MCF 10A (cell line): Measurements from ENCODE around the gene DCLRE1C. TPM values are rescaled to one million over a fixed set of nuclear protein-coding genes. Genes with fewer than 3 reads are reported as not detected.

Experiments used
- BruUV-seq: library from RNA; stranded (reverse); fragments of 400-500 nt; replicated peaks from 2 replicates; lab custom pipeline; 2021; lab: Mats Ljungman, UMichigan
- CTCF ChIA-PET: fragments of 300-600 bp; sonication (Branson Sonifier 250); formaldehyde crosslinking; extraction: SDS; loops from one replicate; lab custom pipeline; 2021; ENCODE audit warnings: antibody characterized with exemption, inconsistent platforms; lab: Yijun Ruan, JAX
- POLR2A ChIA-PET: fragments of 300-600, 350-650 bp; sonication (Branson Sonifier 250); formaldehyde crosslinking; extraction: SDS; loops from one replicate; lab custom pipeline; 2020; ENCODE audit warnings: antibody characterized with exemption, inconsistent platforms; lab: Yijun Ruan, JAX
- DNase-seq: peaks from one replicate; pipeline ENCODE4 v3.0.0-alpha.2; 2018; ENCODE audit not compliant: unreplicated experiment
- H3K27ac Mint-ChIP-seq: one replicate; pipeline ENCODE4 v1.8.0; 2022; ENCODE audit warnings: mild to moderate bottlenecking, low read depth, mixed read lengths; ENCODE audit not compliant: unreplicated experiment
- H3K27me3 Mint-ChIP-seq: one replicate; pipeline ENCODE4 v1.8.0; 2022; ENCODE audit warnings: mixed read lengths; ENCODE audit not compliant: insufficient read depth, unreplicated experiment
- H3K36me3 Mint-ChIP-seq: one replicate; pipeline ENCODE4 v1.8.0; 2022; ENCODE audit warnings: mild to moderate bottlenecking, moderate library complexity, mixed read lengths; ENCODE audit not compliant: insufficient read depth, unreplicated experiment
- H3K4me1 Mint-ChIP-seq: one replicate; pipeline ENCODE4 v1.8.0; 2022; ENCODE audit warnings: mixed read lengths; ENCODE audit not compliant: insufficient read depth, unreplicated experiment
- H3K4me3 Mint-ChIP-seq: one replicate; pipeline ENCODE4 v1.8.0; 2022; ENCODE audit warnings: mild to moderate bottlenecking, moderate library complexity, mixed read lengths; ENCODE audit not compliant: unreplicated experiment
- H3K9me3 Mint-ChIP-seq: one replicate; pipeline ENCODE4 v1.8.0; 2022; ENCODE audit warnings: mixed read lengths; ENCODE audit not compliant: unreplicated experiment
- intact Hi-C: fragments of 100-400 bp; cut with micrococcal nuclease; formaldehyde crosslinking; loops from 2 replicates; pipeline ENCODE4 v1.14.1; 2022
- total RNA-seq: library from RNA; stranded (reverse); gene quantifications from 2 replicates; pipeline ENCODE4 v1.2.3, GENCODE V29; 2022
- TF ChIP-seq, protein P1 (sequence below): fragments of 200-600 bp; IDR thresholded peaks from one replicate; pipeline ENCODE4 v1.8.0; 2022; ENCODE audit warnings: antibody characterized with exemption, mild to moderate bottlenecking; ENCODE audit not compliant: unreplicated experiment

Gene DCLRE1C
- total RNA-seq, 1 experiment from 2014 or later = 10.3 TPM

- CTCF ChIA-PET = no interaction called here
- BruUV-seq = no TSS peak
- intact Hi-C loops = no loop called here
- DNase-seq = no peak
- Mint-ChIP-seq H3K27me3 (no peaks in the 10 kb centered on the region), H3K4me3 (no peak overlapping the region), H3K36me3 (peaks cover 20% of the 10 kb centered on the region), H3K4me1 (no peaks in the 10 kb centered on the region), H3K27ac (peak overlapping the region; percentile 7), H3K9me3 (no peaks in the 10 kb centered on the region)
- POLR2A ChIA-PET = interaction anchor here (0.7 to 2.0 kb wide), 4 partner anchors 9 to 478 kb away, joined by 3 to 6 read pairs (median 3); partner anchors contain the start of genes CDNF, HSPA14 and MSANTD7
- TF ChIP-seq, protein P1, sequence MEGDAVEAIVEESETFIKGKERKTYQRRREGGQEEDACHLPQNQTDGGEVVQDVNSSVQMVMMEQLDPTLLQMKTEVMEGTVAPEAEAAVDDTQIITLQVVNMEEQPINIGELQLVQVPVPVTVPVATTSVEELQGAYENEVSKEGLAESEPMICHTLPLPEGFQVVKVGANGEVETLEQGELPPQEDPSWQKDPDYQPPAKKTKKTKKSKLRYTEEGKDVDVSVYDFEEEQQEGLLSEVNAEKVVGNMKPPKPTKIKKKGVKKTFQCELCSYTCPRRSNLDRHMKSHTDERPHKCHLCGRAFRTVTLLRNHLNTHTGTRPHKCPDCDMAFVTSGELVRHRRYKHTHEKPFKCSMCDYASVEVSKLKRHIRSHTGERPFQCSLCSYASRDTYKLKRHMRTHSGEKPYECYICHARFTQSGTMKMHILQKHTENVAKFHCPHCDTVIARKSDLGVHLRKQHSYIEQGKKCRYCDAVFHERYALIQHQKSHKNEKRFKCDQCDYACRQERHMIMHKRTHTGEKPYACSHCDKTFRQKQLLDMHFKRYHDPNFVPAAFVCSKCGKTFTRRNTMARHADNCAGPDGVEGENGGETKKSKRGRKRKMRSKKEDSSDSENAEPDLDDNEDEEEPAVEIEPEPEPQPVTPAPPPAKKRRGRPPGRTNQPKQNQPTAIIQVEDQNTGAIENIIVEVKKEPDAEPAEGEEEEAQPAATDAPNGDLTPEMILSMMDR = no peak
These were observed 93.1 kb downstream of the DCLRE1C start for GRCh38 chr10:14860791-14861190.

GRCh38 chr10:14859775-14860174 lies 94.1 kb downstream of the DCLRE1C start:
- no peak for DNase-seq
- H3K27me3 Mint-ChIP-seq = no peaks in the 10 kb centered on the region
- POLR2A ChIA-PET = interaction anchor here (0.6 to 2.0 kb wide), 4 partner anchors 8 to 108 kb away, joined by 3 to 6 read pairs (median 4); partner anchors contain the start of genes CDNF, HSPA14 and MSANTD7
- no TSS peak for BruUV-seq
- no peak overlapping the region for H3K4me3 Mint-ChIP-seq
- no peaks in the 10 kb centered on the region for H3K9me3 Mint-ChIP-seq
- CTCF ChIA-PET = interaction anchor here (0.9 kb wide), 1 partner anchor 15 kb away, joined by 3 read pairs; no protein-coding TSS in a partner anchor
- H3K27ac Mint-ChIP-seq = peak overlapping the region; percentile 7
- intact Hi-C loops = no loop called here
- no peaks in the 10 kb centered on the region for H3K4me1 Mint-ChIP-seq
- TF ChIP-seq, protein P1 = no peak
- peaks cover 29% of the 10 kb centered on the region for H3K36me3 Mint-ChIP-seq

- H3K9me3 Mint-ChIP-seq = no peaks in the 10 kb centered on the region
- H3K27ac Mint-ChIP-seq = no peak overlapping the region
- TF ChIP-seq, protein P1 = no peak
- H3K4me1 Mint-ChIP-seq = no peaks in the 10 kb centered on the region
- BruUV-seq = no TSS peak
- no peak for DNase-seq
- POLR2A ChIA-PET = interaction anchor here (1.1 to 2.0 kb wide), 2 partner anchors 19 to 22 kb away, joined by 4 to 6 read pairs; partner anchors contain the start of genes CDNF, HSPA14 and MSANTD7
- H3K36me3 Mint-ChIP-seq = peaks cover 36% of the 10 kb centered on the region
- H3K27me3 Mint-ChIP-seq = no peaks in the 10 kb centered on the region
- H3K4me3 Mint-ChIP-seq = no peak overlapping the region
- intact Hi-C loops = no loop called here
- CTCF ChIA-PET = interaction anchor here (0.7 to 0.9 kb wide), 3 partner anchors 8 to 46 kb away, joined by 3 read pairs; no protein-coding TSS in a partner anchor
These were observed 94.9 kb downstream of the DCLRE1C start for GRCh38 chr10:14859043-14859442.

- Mint-ChIP-seq H3K27me3 (no peaks in the 10 kb centered on the region), H3K27ac (no peak overlapping the region), H3K4me3 (no peak overlapping the region), H3K9me3 (no peaks in the 10 kb centered on the region), H3K4me1 (no peaks in the 10 kb centered on the region), H3K36me3 (peaks cover 42% of the 10 kb centered on the region)
- DNase-seq = no peak
- intact Hi-C loops = no loop called here
- ChIA-PET POLR2A (interaction anchor here (0.6 to 2.0 kb wide), 2 partner anchors 20 to 21 kb away, joined by 3 to 6 read pairs; partner anchors contain the start of genes CDNF, HSPA14 and MSANTD7), CTCF (interaction anchor here (0.9 kb wide), 1 partner anchor 46 kb away, joined by 3 read pairs; no protein-coding TSS in a partner anchor)
- BruUV-seq = no TSS peak
- TF ChIP-seq, protein P1 = no peak
These were observed 95.4 kb downstream of the DCLRE1C start for GRCh38 chr10:14858338-14858960.
